SK-N-SH (cell line): ENCODE results near the gene TFAP2B.

ENCODE experiments used
- CTCF ChIP-seq: fragments of 200-600 bp; sonication (generic); IDR thresholded peaks from 2 replicates; pipeline ENCODE4 v1.6.1; 2017; ENCODE audit warnings: antibody characterized with exemption, mild to moderate bottlenecking, moderate library complexity
- EP300 ChIP-seq, 2 experiments: IDR thresholded peaks; 2 replicates each; pipeline versions ENCODE4 v1.4.0 to v1.6.1; 2012; ENCODE audit warnings: borderline replicate concordance in 1 of 2, low read depth in 1 of 2, low read length in 1 of 2
- NRF1 ChIP-seq: IDR thresholded peaks from 2 replicates; pipeline ENCODE4 v1.6.1; 2012; ENCODE audit warnings: low read depth, mild to moderate bottlenecking, low read length
- POLR2AphosphoS5 ChIP-seq: IDR thresholded peaks from 2 replicates; pipeline ENCODE4 v1.6.1; 2012; ENCODE audit warnings: low read depth, low read length
- RAD21 ChIP-seq: IDR thresholded peaks from 2 replicates; pipeline ENCODE4 v1.6.1; 2012; ENCODE audit warnings: mild to moderate bottlenecking, low read length
- RFX5 ChIP-seq: IDR thresholded peaks from 2 replicates; pipeline ENCODE4 v1.6.1; 2012; ENCODE audit warnings: mild to moderate bottlenecking, improper control_type of control experiment, low read length
- SIN3A ChIP-seq: IDR thresholded peaks from 2 replicates; pipeline ENCODE4 v1.6.1; 2012; ENCODE audit warnings: low read depth, mild to moderate bottlenecking, low read length, moderate library complexity, borderline replicate concordance

- TF ChIP-seq NRF1 (no peak), CTCF (no peak), POLR2AphosphoS5 (no peak), EP300 (IDR thresholded peaks at IDR 0.05; ENCODE audit: borderline replicate concordance in 1 of 2, low read depth in 1 of 2, low read length in 1 of 2) (no peak), RAD21 (no peak; the same call in 1 of the 2 replicates), SIN3A (no peak), RFX5 (no peak)
Measured at GRCh38 chr6:50826803-50827202, 8.1 kb downstream of the TFAP2B start.
